ENCODE data around the gene LMTK3. TPM values are rescaled to one million over a fixed set of nuclear protein-coding genes. Genes with fewer than 3 reads are reported as not detected.

LMTK3 gene
- total and polyA plus RNA-seq, 9 of the 15 experiments (the other 6 are each of a cell fraction or from before 2014, with no cell fraction given) = 0.35 to 12.3 (median 2.0) TPM; not detected in 2

GRCh38 chr19:48489608-48490216 lies 21.9 kb downstream of the LMTK3 start (continued):
- TF ChIP-seq NR4A1 (CRISPR knock-in tag; IDR thresholded peaks at IDR 0.05) (no peak), NR4A1 (tag; IDR thresholded peaks at IDR 0.05) (no peak), PRPF4 (IDR thresholded peaks at IDR 0.05; ENCODE audit: insufficient read depth, low read depth, low read length, poor library complexity, severe bottlenecking) (no peak), NR2C2 (CRISPR knock-in tag; IDR thresholded peaks at IDR 0.05) (peak; percentile 56), NR2C2 (tag; IDR thresholded peaks at IDR 0.05) (no peak), STAG1 (CRISPR knock-in tag; IDR thresholded peaks at IDR 0.05; ENCODE audit: borderline replicate concordance) (peak; percentile 49; the same call in 1 of the 2 replicates), LARP7 (IDR thresholded peaks at IDR 0.05) (no peak), CBFA2T3 (IDR thresholded peaks at IDR 0.05) (no peak), POLR2AphosphoS2 (IDR thresholded peaks at IDR 0.05; ENCODE audit: low read length) (no peak), RBM14 (IDR thresholded peaks at IDR 0.05; ENCODE audit: borderline replicate concordance, insufficient read depth, low read depth, low read length) (no peak), HDAC6 (IDR thresholded peaks at IDR 0.05; ENCODE audit: low read depth, low read length) (no peak), TBP (optimal IDR thresholded peaks at IDR 0.05; ENCODE audit: low read depth, low read length) (no peak), IRF2 (CRISPR knock-in tag; IDR thresholded peaks at IDR 0.05) (no peak), MYBL2 (IDR thresholded peaks at IDR 0.05; ENCODE audit: low read depth) (no peak), MYBL2 (CRISPR knock-in tag; IDR thresholded peaks at IDR 0.05; ENCODE audit: borderline replicate concordance) (no peak), AFF4 (CRISPR knock-in tag; IDR thresholded peaks at IDR 0.05) (no peak), SIN3B (IDR thresholded peaks at IDR 0.05; ENCODE audit: low read depth) (no peak), TAL1 (IDR thresholded peaks at IDR 0.05) (no peak), ZFP30 (CRISPR knock-in tag; IDR thresholded peaks at IDR 0.05; ENCODE audit: borderline replicate concordance) (no peak), XRCC5 (IDR thresholded peaks at IDR 0.05; ENCODE audit: low read depth, low read length) (peak; percentile 74; the same call in 1 of the 2 replicates), CCNT2 (IDR thresholded peaks at IDR 0.05; ENCODE audit: borderline replicate concordance, extremely low read depth, insufficient read length, low read depth, low read length) (no peak), ZNF639 (CRISPR knock-in tag; conservative IDR thresholded peaks at IDR 0.05 in 1 of 2, IDR thresholded peaks at IDR 0.05 in 1 of 2) (no peak), CBX1 (IDR thresholded peaks at IDR 0.05; ENCODE audit: low read depth) (peak; percentile 69; the same call in 1 of the 2 replicates), SREBF2 (CRISPR knock-in tag; IDR thresholded peaks at IDR 0.05) (no peak), ZNF57 (CRISPR knock-in tag; IDR thresholded peaks at IDR 0.05) (no peak), PHF21A (IDR thresholded peaks at IDR 0.05; ENCODE audit: borderline replicate concordance, low read depth) (no peak)
